ENCODE measurements around the gene ATP8A2. TPM values are rescaled to one million over a fixed set of nuclear protein-coding genes. Genes with fewer than 3 reads are reported as not detected.

ATP8A2 gene
- total RNA-seq, 2 donors from 2014 or later: 0.41 to 1.6 TPM

GRCh38 chr13:25345576-25345975, 26.2 kb upstream of the ATP8A2 start:
- no peaks in the 10 kb centered on the region for H3K4me1 ChIP-seq (ENCODE audit: control insufficient read depth in 1 of 2, low read depth in 2 of 2)
- H3K36me3 ChIP-seq: peaks cover 4% of the 10 kb centered on the region
- ATAC-seq (ENCODE audit: insufficient number of reproducible peaks, low FRiP score, low read depth): no peak
- no peak for TF ChIP-seq CTCF (IDR thresholded peaks at IDR 0.05)
- DNase-seq (ENCODE audit: low spot score): no peak
- H3K4me3 ChIP-seq: no peak overlapping the region
- H3K9me3 ChIP-seq: no peaks in the 10 kb centered on the region
- H3K27ac ChIP-seq: no peak overlapping the region
- H3K27me3 ChIP-seq (replicated peaks; ENCODE audit: insufficient read depth): no peaks in the 10 kb centered on the region

- no peaks in the 10 kb centered on the region for H3K9me3 ChIP-seq
- H3K27me3 ChIP-seq (replicated peaks; ENCODE audit: insufficient read depth): no peaks in the 10 kb centered on the region
- no peak overlapping the region for H3K27ac ChIP-seq
- no peaks in the 10 kb centered on the region for H3K4me1 ChIP-seq (ENCODE audit: control insufficient read depth in 1 of 2, low read depth in 2 of 2)
- H3K4me3 ChIP-seq: no peak overlapping the region
- ATAC-seq (ENCODE audit: insufficient number of reproducible peaks, low FRiP score, low read depth) (no peak), DNase-seq (ENCODE audit: low spot score) (no peak)
- no peak for TF ChIP-seq CTCF (IDR thresholded peaks at IDR 0.05)
- H3K36me3 ChIP-seq: no peaks in the 10 kb centered on the region
Measured at GRCh38 chr13:25347151-25347550, 24.6 kb upstream of the ATP8A2 start.

- no peaks in the 10 kb centered on the region for H3K9me3 ChIP-seq
- ATAC-seq (ENCODE audit: insufficient number of reproducible peaks, low FRiP score, low read depth) (no peak), DNase-seq (ENCODE audit: low spot score) (no peak)
- no peak overlapping the region for H3K4me3 ChIP-seq
- no peaks in the 10 kb centered on the region for H3K27me3 ChIP-seq (replicated peaks; ENCODE audit: insufficient read depth)
- no peak overlapping the region for H3K27ac ChIP-seq
- no peaks in the 10 kb centered on the region for H3K36me3 ChIP-seq
- TF ChIP-seq CTCF (IDR thresholded peaks at IDR 0.05): no peak
- no peaks in the 10 kb centered on the region for H3K4me1 ChIP-seq (ENCODE audit: control insufficient read depth in 1 of 2, low read depth in 2 of 2)
Measured at GRCh38 chr13:25351404-25351803, 20.4 kb upstream of the ATP8A2 start.

GRCh38 chr13:25352230-25352629, 19.5 kb upstream of the ATP8A2 start:
- Histone ChIP-seq H3K36me3 (no peaks in the 10 kb centered on the region), H3K27ac (no peak overlapping the region), H3K4me1 (ENCODE audit: control insufficient read depth in 1 of 2, low read depth in 2 of 2) (no peaks in the 10 kb centered on the region), H3K27me3 (replicated peaks; ENCODE audit: insufficient read depth) (no peaks in the 10 kb centered on the region), H3K9me3 (no peaks in the 10 kb centered on the region), H3K4me3 (no peak overlapping the region)
- no peak for ATAC-seq (ENCODE audit: insufficient number of reproducible peaks, low FRiP score, low read depth)
- no peak for DNase-seq (ENCODE audit: low spot score)
- no peak for TF ChIP-seq CTCF (IDR thresholded peaks at IDR 0.05)

- no peak for ATAC-seq (ENCODE audit: insufficient number of reproducible peaks, low FRiP score, low read depth)
Measured at GRCh38 chr13:25352806-25353205, 19.0 kb upstream of the ATP8A2 start.

More at GRCh38 chr13:25352806-25353205, 19.0 kb upstream of the ATP8A2 start:
- DNase-seq (ENCODE audit: low spot score): no peak
- Histone ChIP-seq H3K27ac (no peak overlapping the region), H3K4me1 (ENCODE audit: control insufficient read depth in 1 of 2, low read depth in 2 of 2) (no peaks in the 10 kb centered on the region), H3K36me3 (no peaks in the 10 kb centered on the region), H3K9me3 (no peaks in the 10 kb centered on the region), H3K27me3 (replicated peaks; ENCODE audit: insufficient read depth) (no peaks in the 10 kb centered on the region), H3K4me3 (no peak overlapping the region)
- no peak for TF ChIP-seq CTCF (IDR thresholded peaks at IDR 0.05)
